ENCODE measurements around the gene GMEB1.

DNA sequence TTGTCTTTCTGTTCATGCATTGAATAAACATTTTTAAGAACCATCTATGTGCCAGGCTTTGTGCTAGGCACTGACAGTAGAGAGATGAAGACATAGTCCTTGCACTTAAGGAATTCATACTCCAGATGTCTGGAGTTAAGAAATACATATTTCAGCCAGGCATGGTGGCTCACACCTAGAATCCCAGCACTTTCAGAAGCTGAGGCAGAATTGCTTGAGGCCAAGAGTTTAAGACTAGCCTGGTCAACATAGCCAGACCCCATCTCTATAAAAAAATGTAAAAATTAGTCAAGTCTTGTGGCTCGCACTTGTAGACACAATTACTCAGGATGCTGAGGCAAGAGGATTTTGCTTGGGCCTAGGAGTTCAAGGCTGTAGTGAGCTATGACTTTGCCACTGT lies 49.6 kb downstream of the GMEB1 start:
- TF ChIP-seq, protein P1, sequence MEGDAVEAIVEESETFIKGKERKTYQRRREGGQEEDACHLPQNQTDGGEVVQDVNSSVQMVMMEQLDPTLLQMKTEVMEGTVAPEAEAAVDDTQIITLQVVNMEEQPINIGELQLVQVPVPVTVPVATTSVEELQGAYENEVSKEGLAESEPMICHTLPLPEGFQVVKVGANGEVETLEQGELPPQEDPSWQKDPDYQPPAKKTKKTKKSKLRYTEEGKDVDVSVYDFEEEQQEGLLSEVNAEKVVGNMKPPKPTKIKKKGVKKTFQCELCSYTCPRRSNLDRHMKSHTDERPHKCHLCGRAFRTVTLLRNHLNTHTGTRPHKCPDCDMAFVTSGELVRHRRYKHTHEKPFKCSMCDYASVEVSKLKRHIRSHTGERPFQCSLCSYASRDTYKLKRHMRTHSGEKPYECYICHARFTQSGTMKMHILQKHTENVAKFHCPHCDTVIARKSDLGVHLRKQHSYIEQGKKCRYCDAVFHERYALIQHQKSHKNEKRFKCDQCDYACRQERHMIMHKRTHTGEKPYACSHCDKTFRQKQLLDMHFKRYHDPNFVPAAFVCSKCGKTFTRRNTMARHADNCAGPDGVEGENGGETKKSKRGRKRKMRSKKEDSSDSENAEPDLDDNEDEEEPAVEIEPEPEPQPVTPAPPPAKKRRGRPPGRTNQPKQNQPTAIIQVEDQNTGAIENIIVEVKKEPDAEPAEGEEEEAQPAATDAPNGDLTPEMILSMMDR (IDR thresholded peaks at IDR 0.05) = no peak
- TF ChIP-seq ZFX (IDR thresholded peaks at IDR 0.05; ENCODE audit: borderline replicate concordance) = no peak
